PFSK-1 (cell line): ENCODE data around the gene TPST1.

ENCODE experiments used
- SIN3A ChIP-seq: IDR thresholded peaks from 2 replicates; pipeline ENCODE4 v1.6.1; 2012; ENCODE audit warnings: mild to moderate bottlenecking, low read length, moderate library complexity, borderline replicate concordance; ENCODE audit not compliant: insufficient read depth
- TF ChIP-seq, protein P1 (sequence below), 2 experiments: IDR thresholded peaks; 2 replicates each; pipeline versions ENCODE4 v1.6.1 to v1.8.0; 2011 to 2012; ENCODE audit warnings: low read depth in 2 of 2, low read length in 2 of 2, control low read depth in 1 of 2, inconsistent platforms in 1 of 2, mild to moderate bottlenecking in 1 of 2, moderate library complexity in 1 of 2; ENCODE audit not compliant: insufficient read depth in 1 of 2

DNA sequence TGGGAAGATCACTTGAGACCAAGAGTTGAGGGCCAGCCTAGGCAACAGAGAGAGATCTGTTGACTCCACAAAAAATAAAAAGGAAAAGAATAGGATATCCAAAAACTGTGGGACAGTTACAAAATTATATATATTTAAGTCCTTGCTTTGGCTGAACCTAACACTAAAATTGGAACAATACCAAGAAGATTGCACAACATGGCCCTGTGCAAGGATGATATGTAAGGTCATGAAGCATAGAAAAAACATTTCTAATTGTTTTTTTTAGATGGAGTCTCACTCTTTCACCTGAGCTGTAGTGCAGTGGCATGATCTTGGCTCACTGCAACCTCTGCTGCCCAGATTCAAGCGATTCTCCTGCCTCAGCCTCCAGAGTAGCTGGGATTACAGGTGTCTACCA is 139.0 kb downstream of the TPST1 start:
- TF ChIP-seq, protein P1, sequence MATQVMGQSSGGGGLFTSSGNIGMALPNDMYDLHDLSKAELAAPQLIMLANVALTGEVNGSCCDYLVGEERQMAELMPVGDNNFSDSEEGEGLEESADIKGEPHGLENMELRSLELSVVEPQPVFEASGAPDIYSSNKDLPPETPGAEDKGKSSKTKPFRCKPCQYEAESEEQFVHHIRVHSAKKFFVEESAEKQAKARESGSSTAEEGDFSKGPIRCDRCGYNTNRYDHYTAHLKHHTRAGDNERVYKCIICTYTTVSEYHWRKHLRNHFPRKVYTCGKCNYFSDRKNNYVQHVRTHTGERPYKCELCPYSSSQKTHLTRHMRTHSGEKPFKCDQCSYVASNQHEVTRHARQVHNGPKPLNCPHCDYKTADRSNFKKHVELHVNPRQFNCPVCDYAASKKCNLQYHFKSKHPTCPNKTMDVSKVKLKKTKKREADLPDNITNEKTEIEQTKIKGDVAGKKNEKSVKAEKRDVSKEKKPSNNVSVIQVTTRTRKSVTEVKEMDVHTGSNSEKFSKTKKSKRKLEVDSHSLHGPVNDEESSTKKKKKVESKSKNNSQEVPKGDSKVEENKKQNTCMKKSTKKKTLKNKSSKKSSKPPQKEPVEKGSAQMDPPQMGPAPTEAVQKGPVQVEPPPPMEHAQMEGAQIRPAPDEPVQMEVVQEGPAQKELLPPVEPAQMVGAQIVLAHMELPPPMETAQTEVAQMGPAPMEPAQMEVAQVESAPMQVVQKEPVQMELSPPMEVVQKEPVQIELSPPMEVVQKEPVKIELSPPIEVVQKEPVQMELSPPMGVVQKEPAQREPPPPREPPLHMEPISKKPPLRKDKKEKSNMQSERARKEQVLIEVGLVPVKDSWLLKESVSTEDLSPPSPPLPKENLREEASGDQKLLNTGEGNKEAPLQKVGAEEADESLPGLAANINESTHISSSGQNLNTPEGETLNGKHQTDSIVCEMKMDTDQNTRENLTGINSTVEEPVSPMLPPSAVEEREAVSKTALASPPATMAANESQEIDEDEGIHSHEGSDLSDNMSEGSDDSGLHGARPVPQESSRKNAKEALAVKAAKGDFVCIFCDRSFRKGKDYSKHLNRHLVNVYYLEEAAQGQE (IDR thresholded peaks at IDR 0.05; ENCODE audit: insufficient read depth in 1 of 2, low read depth in 2 of 2, low read length in 2 of 2), result no peak
- no peak for TF ChIP-seq SIN3A
